GM18502 (cell line): Measurements from ENCODE around the gene NFIC.

ENCODE experiments used
- ATAC-seq: cut with Tn5 transposase; IDR thresholded peaks from one replicate; pipeline ENCODE4 v1.9.1; 2021; ENCODE audit warnings: mild to moderate bottlenecking; ENCODE audit not compliant: unreplicated experiment, poor library complexity

NFIC gene

GRCh38 chr19:3357992-3358688 lies 8.2 kb upstream of the NFIC start:
- ATAC-seq, result no peak

GRCh38 chr19:3358689-3359014 lies 7.7 kb upstream of the NFIC start:
- ATAC-seq, result no peak

- ATAC-seq, result no peak
Observed at GRCh38 chr19:3359015-3359918, 7.1 kb upstream of the NFIC start.

GRCh38 chr19:3359919-3360420 lies 6.4 kb upstream of the NFIC start:
- no peak for ATAC-seq

- ATAC-seq, result no peak
Observed at GRCh38 chr19:3360421-3361383, 5.7 kb upstream of the NFIC start.

GRCh38 chr19:3361384-3362216 lies 4.8 kb upstream of the NFIC start:
- ATAC-seq, result no peak

GRCh38 chr19:3362217-3362906 lies 4.0 kb upstream of the NFIC start:
- no peak for ATAC-seq

- ATAC-seq, result no peak
Observed at GRCh38 chr19:3363841-3364500, 2.4 kb upstream of the NFIC start.

- ATAC-seq, result no peak
Observed at GRCh38 chr19:3364501-3364858, 1.9 kb upstream of the NFIC start.

GRCh38 chr19:3365093-3365835 lies 1.1 kb upstream of the NFIC start:
- ATAC-seq, result no peak

GRCh38 chr19:3366753-3367627 lies 607 bp downstream of the NFIC start:
- no peak for ATAC-seq

GRCh38 chr19:3367628-3368440 lies 1.5 kb downstream of the NFIC start:
- no peak for ATAC-seq

GRCh38 chr19:3368441-3368795 lies 2.0 kb downstream of the NFIC start:
- ATAC-seq, result no peak

- no peak for ATAC-seq
Observed at GRCh38 chr19:3368848-3369336, 2.5 kb downstream of the NFIC start.

- ATAC-seq, result no peak
Observed at GRCh38 chr19:3369337-3370213, 3.2 kb downstream of the NFIC start.
